Cortex of kidney (tissue), 1 donor: ENCODE data around the gene SLC1A5.
"Not testable (repeated sequence)": the region's sequence is repeated elsewhere in the genome, so short reads cannot be mapped to it uniquely, and the experiment has no call there.

Source experiments
- DNase-seq: peaks from one replicate; lab custom pipeline; 2025; lab: John Stamatoyannopoulos, UW

SLC1A5 gene

GRCh38 chr19:46768746-46769145, 19.6 kb downstream of the SLC1A5 start:
- DNase-seq: not testable (repeated sequence)

- no peak for DNase-seq
Observed at GRCh38 chr19:46766569-46767317, 21.7 kb downstream of the SLC1A5 start.

GRCh38 chr19:46764817-46765291, 23.5 kb downstream of the SLC1A5 start:
- DNase-seq: no peak

- no peak for DNase-seq
Observed at GRCh38 chr19:46762245-46762890, 26.0 kb downstream of the SLC1A5 start.

- no peak for DNase-seq
Observed at GRCh38 chr19:46761418-46761831, 27.0 kb downstream of the SLC1A5 start.

- DNase-seq: not testable (repeated sequence)
Observed at GRCh38 chr19:46760897-46761296, 27.5 kb downstream of the SLC1A5 start.

- no peak for DNase-seq
Observed at GRCh38 chr19:46760363-46760762, 28.0 kb downstream of the SLC1A5 start.

GRCh38 chr19:46759817-46760333, 28.5 kb downstream of the SLC1A5 start:
- DNase-seq: no peak

GRCh38 chr19:46759206-46759605, 29.2 kb downstream of the SLC1A5 start:
- DNase-seq: no peak

GRCh38 chr19:46756544-46756888, 31.9 kb downstream of the SLC1A5 start:
- DNase-seq: no peak

GRCh38 chr19:46755853-46756543, 32.4 kb downstream of the SLC1A5 start:
- DNase-seq: no peak

GRCh38 chr19:46755077-46755852, 33.1 kb downstream of the SLC1A5 start:
- DNase-seq: no peak

- DNase-seq: no peak
Observed at GRCh38 chr19:46753420-46754155, 34.8 kb downstream of the SLC1A5 start.

GRCh38 chr19:46748325-46749109, 39.9 kb downstream of the SLC1A5 start:
- DNase-seq: no peak

GRCh38 chr19:46746281-46747057, 41.9 kb downstream of the SLC1A5 start, which contains the start of gene STRN4:
Gene STRN4, minus strand, starts transcription at chr19:46746450. Its CDS starts 20 bp downstream, at chr19:46746430.
- DNase-seq: no peak

- DNase-seq: no peak
Observed at GRCh38 chr19:46745521-46746280, 42.7 kb downstream of the SLC1A5 start, which contains the start of gene FKRP. Gene FKRP, plus strand, starts transcription at chr19:46746057. Its CDS starts 9,394 bp downstream, at chr19:46755451.

GRCh38 chr19:46745030-46745429, 43.4 kb downstream of the SLC1A5 start:
- no peak for DNase-seq

- no peak for DNase-seq
Observed at GRCh38 chr19:46744005-46744691, 44.2 kb downstream of the SLC1A5 start.
